IMR-90 (cell line): ENCODE data around the gene CKB. TPM values are rescaled to one million over a fixed set of nuclear protein-coding genes. Genes with fewer than 3 reads are reported as not detected.

Source experiments
- ATAC-seq: fragments of 200-7000 bp; cut with Tn5 transposase; 2 replicates; pipeline ENCODE4 v1.9.1; 2020; ENCODE audit warnings: low read depth, mild to moderate bottlenecking, moderate library complexity
- BruUV-seq: library from RNA; stranded (reverse); fragments of 400-500 nt; replicated peaks from 2 replicates; lab custom pipeline; 2021; lab: Mats Ljungman, UMichigan
- CTCF ChIA-PET: fragments of 300-600 bp; formaldehyde crosslinking; extraction: SDS; loops from one replicate; lab custom pipeline; 2021; ENCODE audit warnings: antibody characterized with exemption; lab: Yijun Ruan, JAX
- POLR2A ChIA-PET: fragments of 300-600 bp; sonication (Branson Sonifier 250); formaldehyde crosslinking; loops from one replicate; lab custom pipeline; 2022; ENCODE audit warnings: antibody characterized with exemption; ENCODE audit not compliant: unreplicated experiment; lab: Charles Lee
- DNase-seq: peaks from one replicate; pipeline ENCODE4 v3.0.0; 2013
- H2AFZ ChIP-seq: replicated peaks from 2 replicates; pipeline ENCODE3; 2013; ENCODE audit warnings: low read length, mild to moderate bottlenecking; ENCODE audit not compliant: poor library complexity
- H2AK5ac ChIP-seq: 2 replicates; pipeline ENCODE4 v1.6.1; 2013; ENCODE audit warnings: low read depth, low read length, inconsistent platforms
- H2AK9ac ChIP-seq: replicated peaks from 2 replicates; pipeline ENCODE3; 2013; ENCODE audit warnings: mild to moderate bottlenecking, low read depth, low read length, moderate library complexity; ENCODE audit not compliant: poor library complexity
- H2BK120ac ChIP-seq: 2 replicates; pipeline ENCODE4 v1.6.1; 2013; ENCODE audit warnings: low read depth, low read length, inconsistent platforms
- H2BK15ac ChIP-seq: 3 replicates; pipeline ENCODE4 v1.6.1; 2013; ENCODE audit warnings: low read depth, low read length, inconsistent platforms
- H2BK20ac ChIP-seq: 2 replicates; pipeline ENCODE4 v1.6.1; 2013; ENCODE audit warnings: low read depth, mild to moderate bottlenecking, inconsistent platforms, low read length, moderate library complexity
- H2BK5ac ChIP-seq: 2 replicates; pipeline ENCODE4 v1.6.1; 2013; ENCODE audit warnings: mild to moderate bottlenecking, low read depth, low read length, inconsistent platforms; ENCODE audit not compliant: poor library complexity, severe bottlenecking
- H3K14ac ChIP-seq: replicated peaks from 2 replicates; pipeline ENCODE4 v1.6.1; 2013; ENCODE audit warnings: low read depth, low read length, inconsistent platforms
- H3K18ac ChIP-seq: 2 replicates; pipeline ENCODE4 v1.6.1; 2013; ENCODE audit warnings: low read depth, low read length, control low read depth
- H3K23ac ChIP-seq: 2 replicates; pipeline ENCODE4 v1.6.1; 2013; ENCODE audit warnings: low read depth, low read length, inconsistent platforms
- H3K27ac ChIP-seq: 2 replicates; pipeline ENCODE4 v1.5.1; 2013; ENCODE audit warnings: mild to moderate bottlenecking, control low read depth, low read length; ENCODE audit not compliant: insufficient read depth
- H3K27me3 ChIP-seq: 2 replicates; pipeline ENCODE4 v1.6.1; 2013; ENCODE audit warnings: low read length; ENCODE audit not compliant: control insufficient read depth, insufficient read depth
- H3K36me3 ChIP-seq: 2 replicates; pipeline ENCODE4 v1.6.1; 2013; ENCODE audit warnings: low read length, mixed read lengths; ENCODE audit not compliant: control insufficient read depth, insufficient read depth
- H3K4ac ChIP-seq: 2 replicates; pipeline ENCODE4 v1.6.1; 2013; ENCODE audit warnings: low read depth, low read length, inconsistent platforms
- H3K4me1 ChIP-seq: 2 replicates; pipeline ENCODE4 v1.6.1; 2013; ENCODE audit warnings: low read length, mixed read lengths; ENCODE audit not compliant: control insufficient read depth, insufficient read depth
- H3K4me2 ChIP-seq: 2 replicates; pipeline ENCODE4 v1.6.1; 2013; ENCODE audit warnings: low read depth, mild to moderate bottlenecking, control low read depth, low read length, moderate library complexity
- H3K4me3 ChIP-seq: 2 replicates; pipeline ENCODE4 v1.5.1; 2013; ENCODE audit warnings: low read depth, mild to moderate bottlenecking, control low read depth, low read length, moderate library complexity; ENCODE audit not compliant: insufficient read depth
- H3K56ac ChIP-seq: 2 replicates; pipeline ENCODE4 v1.6.1; 2013; ENCODE audit warnings: low read length, inconsistent platforms; ENCODE audit not compliant: insufficient read depth; ENCODE audit errors: extremely low read depth
- H3K79me1 ChIP-seq, 2 experiments: 2 replicates each; pipeline ENCODE4 v1.6.1; 2013; ENCODE audit warnings: low read length in 2 of 2, inconsistent platforms in 1 of 2, low read depth in 1 of 2
- H3K9ac ChIP-seq: 2 replicates; pipeline ENCODE4 v1.6.1; 2013; ENCODE audit warnings: low read depth, low read length, control low read depth
- H3K9me1 ChIP-seq: 2 replicates; pipeline ENCODE4 v1.6.1; 2013; ENCODE audit warnings: low read length, inconsistent platforms; ENCODE audit not compliant: insufficient read depth
- H3K9me3 ChIP-seq: 2 replicates; pipeline ENCODE4 v1.6.1; 2013; ENCODE audit warnings: low read length; ENCODE audit not compliant: control insufficient read depth, insufficient read depth
- H4K20me1 ChIP-seq: 2 replicates; pipeline ENCODE4 v1.6.1; 2013; ENCODE audit warnings: low read length, inconsistent platforms; ENCODE audit not compliant: insufficient read depth
- H4K5ac ChIP-seq: 2 replicates; pipeline ENCODE4 v1.6.1; 2013; ENCODE audit warnings: mild to moderate bottlenecking, low read depth, low read length, control low read depth
- H4K8ac ChIP-seq, 2 experiments: 2 replicates each; pipeline ENCODE4 v1.6.1; 2013; ENCODE audit warnings: low read depth in 2 of 2, low read length in 2 of 2, control low read depth in 1 of 2, inconsistent platforms in 1 of 2
- H4K91ac ChIP-seq: 2 replicates; pipeline ENCODE4 v1.6.1; 2013; ENCODE audit warnings: low read depth, low read length, inconsistent platforms; ENCODE audit not compliant: insufficient read depth
- CEBPB ChIP-seq: IDR thresholded peaks from 2 replicates; pipeline ENCODE4 v1.6.1; 2012; ENCODE audit warnings: low read depth, low read length, improper control_type of control experiment
- CHD1 ChIP-seq: IDR thresholded peaks from 2 replicates; pipeline ENCODE4 v1.6.1; 2012; ENCODE audit warnings: low read depth, low read length, improper control_type of control experiment
- FOS ChIP-seq: fragments of 150-350 bp; IDR thresholded peaks from 2 replicates; pipeline ENCODE4 v1.6.1; 2016; ENCODE audit warnings: low read depth, low read length
- MXI1 ChIP-seq: IDR thresholded peaks from 2 replicates; pipeline ENCODE4 v1.6.1; 2012; ENCODE audit warnings: low read depth, mild to moderate bottlenecking, low read length, moderate library complexity, borderline replicate concordance
- SMC3 ChIP-seq: fragments of 150-350 bp; IDR thresholded peaks from 2 replicates; pipeline ENCODE4 v1.6.1; 2016; ENCODE audit warnings: low read depth, mild to moderate bottlenecking, antibody characterized with exemption, low read length, moderate library complexity
- WGBS, 2 experiments: methylation state at CpG; one replicate each; pipeline versions ENCODE4 v1.1.5 to v1.1.7; 2013; ENCODE audit warnings: missing lambda C conversion rate in 2 of 2; ENCODE audit not compliant: insufficient read length in 1 of 2; ENCODE audit errors: extremely low coverage in 2 of 2; 5-methylcytosine and 5-hydroxymethylcytosine counted together
- dilution Hi-C: fragments of 300-500 bp; cut with HindIII; formaldehyde crosslinking; loops from one replicate; pipeline ENCODE4 v1.14.3; 2018; ENCODE audit warnings: low sequenced_read_pairs; ENCODE audit not compliant: unreplicated experiment
- in situ Hi-C: fragments of 300-500 bp; cut with MboI; formaldehyde crosslinking; loops from 3 replicates; pipeline ENCODE4 v1.14.3; 2019; ENCODE audit warnings: low sequenced_read_pairs, inconsistent platforms, mixed read lengths
- intact Hi-C: fragments of 100-400 bp; cut with micrococcal nuclease; formaldehyde crosslinking; loops from 2 replicates; pipeline ENCODE4 v1.10.0; 2022
- polyA plus RNA-seq, 3 experiments: library from polyadenylated mRNA; depleted of rRNA; stranded (reverse); fragments of >200 nt; gene quantifications; 2 replicates each; pipeline ENCODE4 v1.2.3, GENCODE V29; 2012; ENCODE audit warnings: low replicate concordance in 1 of 3
- total RNA-seq: library from RNA; depleted of rRNA; stranded (reverse); fragments of >200 nt; gene quantifications from 2 replicates; pipeline ENCODE4 v1.2.3, GENCODE V29; 2012
- TF ChIP-seq, protein P1 (sequence below): conservative IDR thresholded peaks from 2 replicates; pipeline ENCODE4 v1.5.1; 2012; ENCODE audit warnings: mild to moderate bottlenecking, low read depth, low read length, improper control_type of control experiment

CKB gene
- total and polyA plus RNA-seq, 2 of the 4 experiments (the other 2 are of a cell fraction), result 17.7 to 82.6 TPM

DNA sequence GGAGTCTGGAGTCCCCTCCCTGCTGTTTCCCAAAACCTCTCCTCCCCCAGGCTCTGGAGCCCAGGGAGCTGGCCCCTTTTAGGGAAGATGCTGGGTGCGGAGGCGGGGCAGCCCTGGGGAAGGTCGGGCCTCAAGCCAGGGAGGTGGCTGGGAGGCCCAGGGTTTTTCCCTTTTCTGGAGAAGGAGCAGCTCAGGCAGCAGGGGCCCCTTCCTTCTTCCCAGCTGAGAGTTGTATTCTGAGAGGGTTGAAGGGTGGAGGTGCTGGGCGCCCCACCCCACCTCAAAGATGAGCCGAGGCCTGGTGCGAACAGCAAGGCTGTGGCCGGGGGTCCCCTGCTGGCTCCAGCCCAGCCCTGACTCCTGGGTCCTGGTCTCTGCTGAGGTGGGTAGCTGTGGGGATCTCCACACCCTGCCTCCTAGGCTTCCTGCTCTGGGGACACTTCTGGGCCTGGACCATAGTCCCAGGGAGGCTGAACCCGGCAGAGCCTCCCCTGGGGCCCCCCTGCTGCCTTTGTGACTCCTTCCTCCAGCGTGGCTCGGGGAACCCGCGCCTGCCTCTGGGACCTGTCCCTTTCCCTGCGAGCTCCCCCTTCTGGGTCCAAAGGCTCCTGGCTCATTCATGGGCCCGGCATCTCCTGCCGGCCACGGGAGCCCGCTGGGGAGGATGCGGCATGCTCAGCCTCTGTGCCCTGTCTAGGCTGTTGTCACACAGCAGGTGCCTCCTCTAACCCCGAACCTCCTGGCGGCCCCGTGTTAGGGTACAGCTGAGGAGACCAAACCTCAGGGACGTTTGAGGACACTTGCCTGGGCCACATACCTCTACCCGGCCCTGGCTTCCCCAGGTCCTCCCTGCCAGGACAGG, 10.7 kb upstream of the CKB start (continued):
- no peak for TF ChIP-seq CEBPB

GRCh38 chr14:103532216-103533136, 9.8 kb upstream of the CKB start:
- Histone ChIP-seq H3K79me1 (peaks cover 0 to 44% of the 10 kb centered on the region in 2 experiments; a peak in 3 of 4 replicates), H3K9ac (no peak overlapping the region), H4K91ac (no peak overlapping the region), H3K4me2 (no peak overlapping the region), H3K18ac (no peak overlapping the region), H3K56ac (no peak overlapping the region), H3K23ac (no peak overlapping the region), H3K4me3 (no peak overlapping the region), H3K27me3 (no peaks in the 10 kb centered on the region), H2BK120ac (no peak overlapping the region), H2AK9ac (no peak overlapping the region), H3K4me1 (peaks cover 13% of the 10 kb centered on the region), H2BK5ac (no peak overlapping the region), H3K9me3 (no peaks in the 10 kb centered on the region), H3K27ac (no peak overlapping the region), H2AFZ (no peak overlapping the region), H3K36me3 (peaks cover 12% of the 10 kb centered on the region; the same call in 1 of the 2 replicates), H2BK15ac (no peak overlapping the region), H3K9me1 (peaks cover 13% of the 10 kb centered on the region), H4K8ac (no peak overlapping the region), H3K14ac (no peak overlapping the region), H4K20me1 (peaks cover 26% of the 10 kb centered on the region), H3K4ac (no peak overlapping the region), H2BK20ac (no peak overlapping the region), H4K5ac (no peak overlapping the region), H2AK5ac (no peak overlapping the region)
- DNase-seq, result no peak
- ChIA-PET CTCF (no interaction called here), POLR2A (no interaction called here)
- dilution Hi-C loops, result no loop called here
- intact Hi-C loops, result no loop called here
- BruUV-seq, result no TSS peak
- TF ChIP-seq FOS (no peak), SMC3 (no peak), CHD1 (no peak), MXI1 (no peak)
- TF ChIP-seq, protein P1, sequence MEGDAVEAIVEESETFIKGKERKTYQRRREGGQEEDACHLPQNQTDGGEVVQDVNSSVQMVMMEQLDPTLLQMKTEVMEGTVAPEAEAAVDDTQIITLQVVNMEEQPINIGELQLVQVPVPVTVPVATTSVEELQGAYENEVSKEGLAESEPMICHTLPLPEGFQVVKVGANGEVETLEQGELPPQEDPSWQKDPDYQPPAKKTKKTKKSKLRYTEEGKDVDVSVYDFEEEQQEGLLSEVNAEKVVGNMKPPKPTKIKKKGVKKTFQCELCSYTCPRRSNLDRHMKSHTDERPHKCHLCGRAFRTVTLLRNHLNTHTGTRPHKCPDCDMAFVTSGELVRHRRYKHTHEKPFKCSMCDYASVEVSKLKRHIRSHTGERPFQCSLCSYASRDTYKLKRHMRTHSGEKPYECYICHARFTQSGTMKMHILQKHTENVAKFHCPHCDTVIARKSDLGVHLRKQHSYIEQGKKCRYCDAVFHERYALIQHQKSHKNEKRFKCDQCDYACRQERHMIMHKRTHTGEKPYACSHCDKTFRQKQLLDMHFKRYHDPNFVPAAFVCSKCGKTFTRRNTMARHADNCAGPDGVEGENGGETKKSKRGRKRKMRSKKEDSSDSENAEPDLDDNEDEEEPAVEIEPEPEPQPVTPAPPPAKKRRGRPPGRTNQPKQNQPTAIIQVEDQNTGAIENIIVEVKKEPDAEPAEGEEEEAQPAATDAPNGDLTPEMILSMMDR, result no peak
- 94% methylated on average over 13 of the region's 32 CpGs; no CpG with 5 or more reads in 1 of the 2 experiments for WGBS, 2 experiments
- no peak for ATAC-seq
- in situ Hi-C loops, result no loop called here
